ENCODE measurements around the gene ANKUB1. TPM values are rescaled to one million over a fixed set of nuclear protein-coding genes. Genes with fewer than 3 reads are reported as not detected.
"Not testable (repeated sequence)": the region's sequence is repeated elsewhere in the genome, so short reads cannot be mapped to it uniquely, and the experiment has no call there.

The ANKUB1 gene, protein sequence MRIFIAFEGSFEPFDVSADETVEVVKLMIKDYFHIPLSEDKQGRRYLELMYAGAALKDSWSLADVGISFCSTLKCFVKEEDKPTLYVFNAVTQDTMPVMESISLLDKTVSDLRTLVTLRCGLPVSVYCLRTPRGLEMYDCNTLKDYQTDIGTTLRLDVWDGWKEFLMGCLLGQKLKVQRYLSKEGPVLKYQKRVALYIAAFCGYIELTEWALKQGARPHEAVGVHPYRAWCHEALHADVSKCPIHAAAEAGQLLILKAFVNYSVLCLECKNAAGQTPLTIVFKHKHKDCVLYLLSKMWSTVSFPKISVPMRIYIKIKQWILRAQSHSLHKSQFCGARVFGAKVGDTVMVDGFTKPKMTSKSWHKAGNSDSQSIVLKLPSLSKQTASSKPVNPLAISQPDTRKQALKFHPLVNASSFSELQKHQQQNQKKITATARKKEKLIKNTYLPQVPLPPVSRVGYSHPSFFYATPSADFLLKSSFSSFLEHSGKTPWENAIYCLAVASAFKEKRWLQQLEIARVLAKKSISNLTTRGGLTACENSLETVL
- total RNA-seq (not detected), polyA plus RNA-seq (not detected)
- long read RNA-seq, donor 1 = 0 reads
- long read RNA-seq, donor 2, partial matches to known transcripts = 0 of 15 reads
- long read RNA-seq, donor 2, other reads (novel, unspliced or antisense) = 15 of 15 reads
- long read RNA-seq, donor 3 = 0 reads
- long read RNA-seq, donor 4 = 0 reads
- long read RNA-seq, donor 5, partial matches to known transcripts = 23 of 34 reads
- long read RNA-seq, donor 5, other reads (novel, unspliced or antisense) = 11 of 34 reads
- long read RNA-seq, donor 6 = 0 reads
- long read RNA-seq, donor 7 = 0 reads
- long read RNA-seq, donor 8 = 0 reads
- long read RNA-seq, donor 9, partial matches to known transcripts = 0 of 7 reads
- long read RNA-seq, donor 9, other reads (novel, unspliced or antisense) = 7 of 7 reads
- long read RNA-seq, donor 10 = 0 reads

DNA sequence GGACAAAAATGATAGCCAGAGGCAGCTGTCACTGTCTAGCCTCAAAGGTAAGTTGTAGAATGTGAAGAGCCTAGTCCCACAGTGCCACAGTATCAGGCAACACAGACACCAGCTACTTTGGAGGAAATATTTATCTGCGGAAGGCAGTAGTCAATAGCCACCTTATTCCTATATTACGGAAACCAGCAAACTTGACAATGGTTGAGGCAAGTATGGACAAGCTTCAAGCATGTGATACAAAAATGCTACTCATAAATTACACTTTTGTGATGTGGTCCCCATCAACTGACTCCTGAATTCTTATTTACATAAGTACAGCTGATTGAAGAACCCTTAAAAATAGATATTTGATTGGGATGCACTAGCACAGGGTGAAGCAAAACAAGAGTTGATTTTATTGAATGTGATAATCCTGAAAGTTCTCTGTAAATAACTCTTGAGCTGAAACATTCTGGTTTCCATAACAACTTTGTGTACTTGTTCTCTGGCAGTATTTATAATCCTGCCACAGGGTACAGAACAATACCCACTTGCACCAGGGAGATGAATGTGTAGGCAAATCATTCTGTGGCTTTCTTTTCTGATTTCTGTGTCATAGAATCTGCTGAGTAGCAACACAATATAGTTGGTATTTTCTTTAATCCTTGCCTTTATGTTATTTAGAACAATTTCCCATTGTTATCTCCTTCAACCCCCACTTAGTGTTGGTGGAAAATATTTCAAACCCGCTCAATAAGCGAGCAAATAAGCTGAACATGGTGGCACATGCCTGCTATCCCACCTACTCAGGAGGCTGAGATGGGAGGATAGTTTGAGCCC lies at the start of gene ANKUB1:
Gene ANKUB1 (minus strand): TSS at position 103 of the 819 bp plus-strand sequence. CDS start 188 bp downstream, outside the sequence.
- Histone ChIP-seq H3K4me3 (no peak within 1 kb of the TSS), H3K9me3 (no peaks in the 10 kb centered on the region), H3K4me1 (no peaks in the 10 kb centered on the region), H3K27me3 (no peaks in the 10 kb centered on the region), H3K36me3 (no peaks in the 10 kb centered on the region), H3K27ac (no peak within 1 kb of the TSS)
- 87 to 94% (median 89%) methylated on average over 4 of the region's 4 CpGs for WGBS, 5 donors
- TF ChIP-seq POLR2A (IDR thresholded peaks at IDR 0.05) = no peak
- no peak for TF ChIP-seq POLR2AphosphoS5 (IDR thresholded peaks at IDR 0.05)
- no peak for TF ChIP-seq EP300 (IDR thresholded peaks at IDR 0.05)
- TF ChIP-seq, protein P1, sequence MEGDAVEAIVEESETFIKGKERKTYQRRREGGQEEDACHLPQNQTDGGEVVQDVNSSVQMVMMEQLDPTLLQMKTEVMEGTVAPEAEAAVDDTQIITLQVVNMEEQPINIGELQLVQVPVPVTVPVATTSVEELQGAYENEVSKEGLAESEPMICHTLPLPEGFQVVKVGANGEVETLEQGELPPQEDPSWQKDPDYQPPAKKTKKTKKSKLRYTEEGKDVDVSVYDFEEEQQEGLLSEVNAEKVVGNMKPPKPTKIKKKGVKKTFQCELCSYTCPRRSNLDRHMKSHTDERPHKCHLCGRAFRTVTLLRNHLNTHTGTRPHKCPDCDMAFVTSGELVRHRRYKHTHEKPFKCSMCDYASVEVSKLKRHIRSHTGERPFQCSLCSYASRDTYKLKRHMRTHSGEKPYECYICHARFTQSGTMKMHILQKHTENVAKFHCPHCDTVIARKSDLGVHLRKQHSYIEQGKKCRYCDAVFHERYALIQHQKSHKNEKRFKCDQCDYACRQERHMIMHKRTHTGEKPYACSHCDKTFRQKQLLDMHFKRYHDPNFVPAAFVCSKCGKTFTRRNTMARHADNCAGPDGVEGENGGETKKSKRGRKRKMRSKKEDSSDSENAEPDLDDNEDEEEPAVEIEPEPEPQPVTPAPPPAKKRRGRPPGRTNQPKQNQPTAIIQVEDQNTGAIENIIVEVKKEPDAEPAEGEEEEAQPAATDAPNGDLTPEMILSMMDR (IDR thresholded peaks at IDR 0.05) = no peak
- DNase-seq = no peak
- intact Hi-C loops (cut with DNase I; ENCODE audit: low total_unique reads) = no loop called here

DNA sequence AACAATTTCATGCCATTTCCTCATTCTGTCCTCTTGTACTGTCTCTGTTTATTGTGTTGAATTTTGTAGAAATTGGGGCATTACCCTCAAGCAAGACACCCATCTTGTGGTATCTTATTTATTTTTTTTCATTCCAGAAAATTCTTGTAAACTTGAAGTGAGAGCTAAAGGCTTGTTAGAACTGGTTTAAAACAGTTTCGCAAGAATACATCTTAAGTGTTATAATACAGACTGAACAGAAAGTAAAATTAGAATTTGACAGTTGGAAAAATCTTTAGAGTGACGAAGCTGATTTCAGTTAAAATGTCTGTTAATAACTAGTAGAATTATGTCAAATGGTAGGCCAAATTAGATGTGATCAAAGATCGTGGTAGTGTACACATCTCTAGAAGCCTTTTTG lies 47.5 kb upstream of the ANKUB1 start:
- peaks cover 0 to 14% (median 7%) of the 10 kb centered on the region in 4 donors for H3K36me3 ChIP-seq
- WGBS, 5 donors = 80 to 95% (median 94%) methylated on average over 3 of the region's 3 CpGs

DNA sequence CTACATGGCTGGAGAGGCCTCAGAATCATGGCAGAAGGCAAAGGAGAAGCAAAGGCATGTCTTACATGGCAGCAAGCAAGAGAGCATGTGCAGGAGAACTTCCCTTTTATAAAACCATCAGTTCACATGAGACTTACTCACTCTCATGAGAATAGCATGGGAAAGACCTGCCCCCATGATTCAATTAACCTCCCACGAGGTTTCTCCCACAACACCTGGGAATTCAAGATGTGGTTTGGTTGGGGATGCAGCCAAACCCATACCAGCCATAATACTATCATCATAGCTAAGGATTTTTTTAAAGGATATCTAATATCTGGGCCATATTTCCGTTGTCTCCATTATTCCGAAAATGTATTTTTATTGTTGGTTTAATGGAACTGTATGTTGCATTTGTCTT lies 47.1 kb upstream of the ANKUB1 start:
- H3K4me1 ChIP-seq = peaks cover 0 to 30% (median 11%) of the 10 kb centered on the region in 4 donors
- H3K27me3 ChIP-seq; H3K4me3 ChIP-seq; H3K27ac ChIP-seq; intact Hi-C loops (cut with DNase I; ENCODE audit: low total_unique reads); DNase-seq: not testable (repeated sequence)
- H3K9me3 ChIP-seq = peaks cover 3 to 25% (median 12%) of the 10 kb centered on the region in 4 donors
- H3K36me3 ChIP-seq = peaks cover 0 to 14% (median 7%) of the 10 kb centered on the region in 4 donors
- WGBS, 5 donors = 93 to 98% (median 96%) methylated on average over 3 of the region's 3 CpGs

More for the DNA sequence above, 47.5 kb upstream of the ANKUB1 start:
- intact Hi-C loops (cut with DNase I; ENCODE audit: low total_unique reads) = no loop called here
- Histone ChIP-seq H3K9me3 (peaks cover 3 to 20% (median 9%) of the 10 kb centered on the region in 4 donors), H3K4me1 (peaks cover 0 to 34% (median 13%) of the 10 kb centered on the region in 4 donors), H3K27ac (no peak overlapping the region), H3K4me3 (no peak overlapping the region), H3K27me3 (no peaks in the 10 kb centered on the region)
- no peak for DNase-seq
- TF ChIP-seq EP300 (IDR thresholded peaks at IDR 0.05) (no peak), POLR2A (IDR thresholded peaks at IDR 0.05) (no peak), POLR2AphosphoS5 (IDR thresholded peaks at IDR 0.05) (no peak)
- TF ChIP-seq, protein P1 (IDR thresholded peaks at IDR 0.05) = no peak

DNA sequence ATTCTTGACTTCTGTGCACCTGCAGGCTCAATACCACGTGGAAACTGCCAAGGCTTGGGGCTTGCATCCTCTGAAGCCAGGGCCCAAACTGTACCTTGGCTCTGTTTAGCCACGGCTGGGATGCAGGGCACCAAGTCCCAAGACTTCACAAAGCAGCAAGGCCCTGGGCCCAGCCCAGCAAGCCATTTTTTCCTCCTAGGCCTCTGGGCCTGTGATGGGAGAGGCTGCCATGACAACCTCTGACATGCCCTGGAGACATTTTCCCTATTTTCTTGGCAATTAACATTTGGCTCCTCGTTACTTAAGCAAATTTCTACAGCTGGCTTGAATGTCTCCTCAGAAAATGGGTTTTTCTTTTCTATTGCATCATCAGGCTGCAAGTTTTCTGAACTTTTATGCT lies 46.1 kb upstream of the ANKUB1 start:
- DNase-seq; H3K4me3 ChIP-seq; H3K27me3 ChIP-seq; intact Hi-C loops (cut with DNase I; ENCODE audit: low total_unique reads); H3K27ac ChIP-seq: not testable (repeated sequence)
- peaks cover 3 to 32% (median 16%) of the 10 kb centered on the region in 4 donors for H3K9me3 ChIP-seq
- H3K36me3 ChIP-seq = peaks cover 0 to 14% (median 7%) of the 10 kb centered on the region in 4 donors
- 88 to 92% (median 90%) methylated on average over 2 to 3 of the region's 3 CpGs for WGBS, 5 donors
- peaks cover 0 to 20% (median 6%) of the 10 kb centered on the region in 4 donors for H3K4me1 ChIP-seq
